Measurements from ENCODE around the gene NEIL3. TPM values are rescaled to one million over a fixed set of nuclear protein-coding genes. Genes with fewer than 3 reads are reported as not detected.

Gene NEIL3
- total RNA-seq, 1 experiment from 2014 or later, result 6.3 TPM

GRCh38 chr4:177380730-177381287, 71.1 kb downstream of the NEIL3 start:
- no peaks in the 10 kb centered on the region for H3K79me2 ChIP-seq (ENCODE audit: insufficient read depth, low read length)
- H3K4me3 Mint-ChIP-seq, result no peak overlapping the region
- no peak overlapping the region for H2BK12ac ChIP-seq (ENCODE audit: insufficient read length, low read depth, low read length)
- H2BK20ac ChIP-seq (ENCODE audit: low read depth, low read length, poor library complexity, severe bottlenecking), result no peak overlapping the region
- H3K14ac ChIP-seq (ENCODE audit: insufficient read depth, low read length), result no peak overlapping the region
- no peaks in the 10 kb centered on the region for H3K4me1 ChIP-seq (ENCODE audit: insufficient read depth, low read length)
- H3K9me3 Mint-ChIP-seq, result peaks cover 3 to 7% of the 10 kb centered on the region in 2 experiments; a peak in 2 of 5 replicates
- no peak overlapping the region for H3K4me2 ChIP-seq (ENCODE audit: insufficient read depth, insufficient read length, low read length)
- H2BK5ac ChIP-seq (ENCODE audit: insufficient read length, low read length), result no peak overlapping the region
- H4K91ac ChIP-seq (ENCODE audit: insufficient read length, low read depth, low read length), result no peak overlapping the region
- TF ChIP-seq, protein P1, sequence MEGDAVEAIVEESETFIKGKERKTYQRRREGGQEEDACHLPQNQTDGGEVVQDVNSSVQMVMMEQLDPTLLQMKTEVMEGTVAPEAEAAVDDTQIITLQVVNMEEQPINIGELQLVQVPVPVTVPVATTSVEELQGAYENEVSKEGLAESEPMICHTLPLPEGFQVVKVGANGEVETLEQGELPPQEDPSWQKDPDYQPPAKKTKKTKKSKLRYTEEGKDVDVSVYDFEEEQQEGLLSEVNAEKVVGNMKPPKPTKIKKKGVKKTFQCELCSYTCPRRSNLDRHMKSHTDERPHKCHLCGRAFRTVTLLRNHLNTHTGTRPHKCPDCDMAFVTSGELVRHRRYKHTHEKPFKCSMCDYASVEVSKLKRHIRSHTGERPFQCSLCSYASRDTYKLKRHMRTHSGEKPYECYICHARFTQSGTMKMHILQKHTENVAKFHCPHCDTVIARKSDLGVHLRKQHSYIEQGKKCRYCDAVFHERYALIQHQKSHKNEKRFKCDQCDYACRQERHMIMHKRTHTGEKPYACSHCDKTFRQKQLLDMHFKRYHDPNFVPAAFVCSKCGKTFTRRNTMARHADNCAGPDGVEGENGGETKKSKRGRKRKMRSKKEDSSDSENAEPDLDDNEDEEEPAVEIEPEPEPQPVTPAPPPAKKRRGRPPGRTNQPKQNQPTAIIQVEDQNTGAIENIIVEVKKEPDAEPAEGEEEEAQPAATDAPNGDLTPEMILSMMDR (conservative IDR thresholded peaks at IDR 0.05), result peak; percentile 67
- H3K18ac ChIP-seq (ENCODE audit: insufficient read length, low read depth, low read length), result no peak overlapping the region
- no peak overlapping the region for H3K23ac ChIP-seq (ENCODE audit: insufficient read length, low read depth, low read length)
- H4K5ac ChIP-seq (ENCODE audit: insufficient read length, low read depth, low read length), result no peak overlapping the region
- no peak overlapping the region for H3K27ac ChIP-seq (ENCODE audit: insufficient read length, low read depth, low read length)
- H3K23me2 ChIP-seq (ENCODE audit: insufficient read length, low read depth, low read length, poor library complexity, severe bottlenecking), result no peaks in the 10 kb centered on the region
- no peaks in the 10 kb centered on the region for H3K9me3 ChIP-seq (ENCODE audit: control insufficient read depth, low read depth, low read length)
- H2BK15ac ChIP-seq (ENCODE audit: low read depth, low read length), result no peak overlapping the region
- H2BK120ac ChIP-seq (ENCODE audit: low read depth, low read length, poor library complexity, severe bottlenecking), result no peak overlapping the region
- WGBS (ENCODE audit: extremely low coverage, insufficient read length, low lambda C conversion rate), result no CpG with 5 or more reads among the region's 19 CpGs
- H2AK5ac ChIP-seq (ENCODE audit: insufficient read length, low read length), result no peak overlapping the region
- DNase-seq, result peak; percentile 93
- H3K4ac ChIP-seq (ENCODE audit: low read depth, low read length), result no peak overlapping the region
- H3K27me3 Mint-ChIP-seq (ENCODE audit: low read depth), result no peaks in the 10 kb centered on the region
- no peak overlapping the region for H2AFZ ChIP-seq (ENCODE audit: low read length)
- H3K56ac ChIP-seq (ENCODE audit: insufficient read length, low read depth, low read length), result no peak overlapping the region
- H3K27me3 ChIP-seq (ENCODE audit: insufficient read depth, low read length), result no peaks in the 10 kb centered on the region
- H3K27ac Mint-ChIP-seq, result peak overlapping the region in 1 of 3 experiments; percentile 82; a peak in 1 of 7 replicates
- no peaks in the 10 kb centered on the region for H4K20me1 ChIP-seq (ENCODE audit: control insufficient read depth, insufficient read depth, insufficient read length)
- peaks cover 7 to 8% of the 10 kb centered on the region in 2 experiments for H3K4me1 Mint-ChIP-seq
- no peaks in the 10 kb centered on the region for H3K79me1 ChIP-seq (ENCODE audit: insufficient read depth, low read depth, low read length, poor library complexity, severe bottlenecking)
- H3K36me3 Mint-ChIP-seq (ENCODE audit: insufficient read depth in 1 of 3, low read depth in 3 of 3), result peaks cover 2 to 4% (median 3%) of the 10 kb centered on the region in 3 experiments; a peak in 5 of 7 replicates
- no peak overlapping the region for H4K8ac ChIP-seq (replicated peaks; ENCODE audit: insufficient read length, low read depth, low read length)
- H3K9ac ChIP-seq (ENCODE audit: extremely low read depth, insufficient read length, low read length), result no peak overlapping the region
- no peak overlapping the region for H3T11ph ChIP-seq (ENCODE audit: low read length)

All from H9 (cell line).